GM12892 (cell line): Measurements from ENCODE around the gene C1QBP.
"Not testable (repeated sequence)": the region's sequence is repeated elsewhere in the genome, so short reads cannot be mapped to it uniquely, and the experiment has no call there.

Source experiments
- DNase-seq: peaks from one replicate; pipeline ENCODE4 v3.0.0; 2011; ENCODE audit not compliant: insufficient read length
- FAIRE-seq: peaks from 2 replicates; lab custom pipeline; 2011; peaks lifted over from hg19 to GRCh38; lab: Jason Lieb, UNC
- POLR2A ChIP-seq: IDR thresholded peaks from 2 replicates; pipeline ENCODE4 v1.6.1; 2011; ENCODE audit warnings: low read depth, low read length, control low read depth
- POLR2AphosphoS5 ChIP-seq: IDR thresholded peaks from 2 replicates; pipeline ENCODE4 v1.6.1; 2011; ENCODE audit warnings: low read depth, low read length, control low read depth
- TAF1 ChIP-seq: IDR thresholded peaks from 2 replicates; pipeline ENCODE4 v1.6.1; 2011; ENCODE audit warnings: low read depth, mild to moderate bottlenecking, control low read depth, low read length, borderline replicate concordance

Gene C1QBP

DNA sequence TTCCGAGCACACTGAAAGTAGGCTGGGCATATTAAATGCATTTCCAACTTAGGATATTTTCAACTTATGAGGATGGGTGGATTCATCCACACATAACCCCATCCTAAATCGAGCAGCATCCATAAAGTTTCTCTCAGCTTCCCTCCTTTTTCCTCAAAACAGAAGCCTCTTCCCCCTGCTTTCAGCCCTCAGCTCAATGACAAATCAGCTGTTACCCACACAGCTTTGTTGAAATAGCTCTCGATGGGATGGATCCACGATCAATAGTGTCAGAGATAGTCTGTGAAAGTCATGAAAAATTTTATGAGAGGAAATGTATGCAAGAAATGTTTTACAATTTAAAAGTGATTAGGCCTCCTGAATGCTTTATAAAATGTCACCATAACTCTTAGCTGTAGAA is 27.3 kb upstream of the C1QBP start:
- TF ChIP-seq POLR2A = no peak
- no peak for TF ChIP-seq TAF1
- no peak for TF ChIP-seq POLR2AphosphoS5
- no peak for FAIRE-seq
- no peak for DNase-seq

GRCh38 chr17:5464717-5465507 is 26.0 kb upstream of the C1QBP start:
- no peak for TF ChIP-seq POLR2A
- TF ChIP-seq TAF1 = no peak
- no peak for TF ChIP-seq POLR2AphosphoS5
- DNase-seq (no peak), FAIRE-seq (no peak)

DNA sequence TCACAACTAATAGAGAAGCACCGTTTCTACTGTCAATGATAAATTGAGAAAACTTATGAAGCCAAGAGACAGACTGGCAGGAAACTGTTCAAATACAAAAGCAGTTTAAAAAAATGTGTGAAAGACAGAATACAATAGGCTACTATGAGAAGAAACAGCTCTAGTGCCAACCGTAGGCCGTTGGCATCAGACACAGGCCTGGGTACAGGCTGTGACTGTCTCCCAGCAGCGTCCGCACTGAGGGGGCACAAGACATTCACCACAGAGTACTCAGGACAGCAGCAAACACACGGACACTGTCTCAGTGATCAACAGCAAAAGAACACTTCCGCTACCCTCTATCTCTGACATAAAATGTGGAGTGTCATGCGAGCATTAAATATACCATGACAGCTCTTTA is 7.8 kb upstream of the C1QBP start:
- DNase-seq (no peak), FAIRE-seq (no peak)
- TF ChIP-seq POLR2AphosphoS5 = no peak
- no peak for TF ChIP-seq TAF1
- no peak for TF ChIP-seq POLR2A

- TF ChIP-seq POLR2AphosphoS5 (no peak), TAF1 (no peak), POLR2A (no peak)
- DNase-seq = no peak
- no peak for FAIRE-seq
Measured at GRCh38 chr17:5444209-5444608, 5.3 kb upstream of the C1QBP start.

DNA sequence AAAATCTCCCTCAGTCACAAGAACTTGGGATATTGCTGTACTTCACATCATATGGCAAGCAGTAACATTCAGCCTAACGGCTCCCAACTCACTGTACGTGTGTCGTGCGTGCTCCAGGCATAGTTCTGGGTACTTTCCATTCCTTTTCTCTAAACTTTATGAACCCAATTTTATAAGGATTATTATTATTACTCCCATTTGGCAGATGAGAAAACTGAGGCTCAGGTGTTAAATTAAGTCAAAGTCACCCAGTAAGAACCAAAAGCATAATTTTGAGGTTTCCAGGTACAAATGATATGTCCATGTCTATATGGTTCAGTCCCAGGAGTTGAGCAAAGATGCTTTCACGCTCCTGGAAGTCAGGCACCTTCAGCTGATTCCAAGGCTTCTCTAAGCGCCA is 4.8 kb upstream of the C1QBP start:
- no peak for FAIRE-seq
- no peak for DNase-seq
- no peak for TF ChIP-seq TAF1
- no peak for TF ChIP-seq POLR2A
- TF ChIP-seq POLR2AphosphoS5 = no peak

DNA sequence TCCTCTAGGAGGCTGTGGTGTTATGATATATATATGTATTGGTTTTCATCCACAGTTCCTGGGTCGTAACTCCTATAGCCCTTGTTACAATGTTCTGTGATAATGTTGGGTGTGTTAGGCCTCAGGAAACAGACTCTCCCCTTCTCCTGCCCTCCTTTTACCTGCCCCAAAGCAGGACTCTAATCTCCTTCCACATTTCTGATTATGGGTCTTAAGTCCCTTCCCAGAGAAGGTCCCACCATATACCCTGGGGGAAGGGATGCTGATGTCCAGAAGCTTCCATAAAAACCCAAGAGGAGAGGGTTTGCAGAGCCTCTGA is 450 bp upstream of the C1QBP start:
- TF ChIP-seq POLR2AphosphoS5 (no peak), POLR2A (no peak), TAF1 (no peak)
- no peak for DNase-seq
- no peak for FAIRE-seq

DNA sequence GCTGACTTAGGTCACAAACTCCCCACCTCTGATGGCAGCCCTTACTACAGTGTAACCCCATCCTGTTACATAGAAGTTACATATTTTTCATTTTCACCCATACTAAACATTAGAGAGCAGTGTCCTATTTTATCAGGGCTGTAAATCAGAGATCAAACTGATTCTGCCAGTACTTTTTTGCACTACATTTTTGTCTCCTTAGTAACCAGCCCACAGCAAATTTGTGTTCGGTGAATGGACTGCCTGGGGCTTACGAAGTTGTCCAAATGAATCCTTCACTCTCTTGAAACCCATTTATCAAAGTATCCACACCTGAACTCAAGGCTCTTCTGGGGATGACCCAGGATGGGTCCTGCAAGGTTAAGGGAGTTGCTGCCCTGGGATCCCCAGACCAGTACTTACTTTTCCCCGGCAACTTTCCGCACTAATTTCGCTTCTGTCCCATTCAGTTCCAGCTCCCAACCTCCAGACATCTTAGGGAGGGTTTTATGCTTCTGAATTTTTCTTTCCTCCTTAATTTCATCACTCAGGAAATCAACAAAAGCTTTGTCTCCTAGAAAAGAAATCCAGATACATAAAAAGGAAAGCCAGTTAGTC is 1.1 kb downstream of the C1QBP start:
- TF ChIP-seq POLR2AphosphoS5 (no peak), POLR2A (no peak), TAF1 (no peak)
- DNase-seq (no peak), FAIRE-seq (no peak)

- FAIRE-seq, DNase-seq: not testable (repeated sequence)
Measured at GRCh38 chr17:5435781-5436315, 3.1 kb downstream of the C1QBP start.

GRCh38 chr17:5434984-5435383 is 4.0 kb downstream of the C1QBP start:
- DNase-seq = no peak
- no peak for TF ChIP-seq POLR2AphosphoS5
- FAIRE-seq = no peak

- TF ChIP-seq POLR2AphosphoS5 (peak; percentile 66; the same call in 1 of the 2 replicates), POLR2A (peak; percentile 51; the same call in 1 of the 2 replicates), TAF1 (no peak)
- DNase-seq (no peak), FAIRE-seq (no peak)
Measured at GRCh38 chr17:5431949-5432556, 6.9 kb downstream of the C1QBP start.

DNA sequence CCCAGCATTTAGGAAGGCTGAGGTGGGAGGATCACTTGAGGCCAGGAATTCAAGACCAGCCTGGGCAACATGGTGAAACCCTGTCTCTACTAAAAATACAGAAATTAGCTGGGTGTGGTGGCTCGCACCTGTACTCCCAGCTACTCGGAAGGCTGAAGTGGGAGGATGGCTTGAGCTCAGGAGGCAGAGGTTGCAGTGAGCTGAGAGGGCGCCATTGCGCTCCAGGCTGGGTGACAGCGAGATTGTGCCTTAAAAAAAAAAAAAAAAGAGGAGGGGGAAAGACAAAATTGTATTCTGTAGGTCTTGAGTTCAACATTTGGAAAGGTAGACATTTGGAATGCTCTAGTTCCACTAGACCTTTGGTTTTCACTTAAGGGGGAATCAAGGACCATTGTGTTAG is 7.7 kb downstream of the C1QBP start:
- DNase-seq, FAIRE-seq: not testable (repeated sequence)

DNA sequence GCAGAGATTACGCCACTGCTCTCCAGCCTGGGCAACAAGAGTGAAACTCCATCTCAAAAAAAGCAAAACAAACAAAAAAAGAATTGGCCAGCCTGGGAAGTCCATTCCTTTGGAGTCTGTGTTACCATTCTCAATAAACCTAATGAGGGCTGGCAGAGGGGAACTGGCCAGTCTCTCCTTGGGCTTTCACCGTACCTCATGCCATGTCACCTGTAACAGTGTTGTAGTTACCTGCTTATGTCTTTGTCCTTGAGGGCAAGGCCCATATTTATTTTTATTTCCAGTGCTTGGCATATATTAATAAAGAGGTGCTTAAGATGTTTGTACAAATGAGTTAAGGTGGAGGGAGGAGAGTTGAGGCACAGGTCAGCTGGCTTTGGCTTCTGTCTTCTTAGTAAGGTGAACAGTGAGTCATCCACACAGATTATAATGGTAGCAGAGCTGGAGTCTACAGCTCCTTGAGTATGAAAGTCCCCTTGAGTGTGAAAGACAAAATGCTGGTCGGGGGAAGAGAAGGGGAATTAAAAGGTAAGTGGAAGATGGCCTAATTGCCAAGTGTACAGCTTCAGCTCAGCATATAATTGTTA is 8.4 kb downstream of the C1QBP start:
- TF ChIP-seq POLR2AphosphoS5 (no peak), TAF1 (no peak), POLR2A (no peak)
- DNase-seq (no peak), FAIRE-seq (no peak)
